OCI-M1 (cell line): ENCODE data around the gene SVIL.
"Not testable (repeated sequence)": the region's sequence is repeated elsewhere in the genome, so short reads cannot be mapped to it uniquely, and the experiment has no call there.

ENCODE experiments used
- DNase-seq: peaks from one replicate; lab custom pipeline; 2025; lab: John Stamatoyannopoulos, UW

SVIL gene

DNA sequence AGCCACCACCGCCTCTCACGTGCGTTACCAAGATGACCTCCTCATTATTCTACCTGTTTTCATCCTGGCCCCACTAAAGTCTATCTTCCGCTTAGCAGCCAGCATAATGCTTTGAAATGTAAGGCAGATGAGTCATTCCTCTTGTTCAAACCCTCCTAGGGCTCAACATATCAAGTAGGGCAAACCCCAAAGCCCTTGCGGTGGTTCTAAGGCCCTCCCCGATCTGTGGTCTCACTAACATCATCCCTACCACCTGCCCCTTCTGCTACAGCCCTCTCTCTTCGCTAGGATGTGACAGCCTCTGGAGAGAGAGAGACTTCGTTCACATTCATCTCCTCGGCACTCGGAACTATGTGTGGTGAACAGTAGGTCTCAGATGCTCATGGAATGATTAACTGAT lies 94.8 kb downstream of the SVIL start:
- no peak for DNase-seq

DNA sequence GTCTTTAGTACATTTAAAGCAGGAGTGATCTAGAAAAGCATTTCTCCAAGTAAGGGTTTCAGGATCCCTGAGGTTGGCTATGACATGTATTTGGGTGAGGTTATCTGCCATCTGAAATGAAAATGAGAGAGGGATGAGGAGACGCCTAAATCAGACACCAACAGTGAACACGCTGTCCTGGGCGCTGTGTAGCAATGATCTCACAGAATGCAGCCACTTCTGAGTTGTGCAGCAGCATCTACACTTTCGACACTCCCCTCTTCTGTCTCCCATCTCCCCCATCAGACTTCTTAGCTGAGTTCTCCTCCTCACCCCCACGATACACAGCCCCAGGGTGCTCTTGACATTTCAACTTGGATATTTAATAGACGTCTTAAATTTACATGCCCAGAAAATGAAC lies 95.4 kb downstream of the SVIL start:
- no peak for DNase-seq

DNA sequence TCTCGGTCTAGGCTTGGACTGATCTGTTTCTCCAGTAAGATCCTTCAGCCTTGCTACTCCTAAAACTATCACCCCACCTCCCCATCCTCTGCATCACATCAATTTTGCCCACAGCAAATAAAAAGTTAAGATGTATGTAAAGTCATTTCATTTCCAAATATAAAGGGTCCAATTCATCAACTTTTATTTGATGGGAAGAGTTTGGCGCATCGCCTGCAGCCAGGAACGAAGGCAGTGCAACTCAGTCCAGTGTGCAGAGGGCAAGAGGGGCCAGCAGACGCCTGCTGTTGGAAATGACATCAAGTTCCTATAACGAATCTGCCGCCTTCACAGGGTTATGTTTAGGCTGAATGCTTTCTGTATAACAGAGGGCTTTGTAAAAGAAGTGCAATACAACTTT lies 97.0 kb downstream of the SVIL start:
- DNase-seq, result no peak

DNA sequence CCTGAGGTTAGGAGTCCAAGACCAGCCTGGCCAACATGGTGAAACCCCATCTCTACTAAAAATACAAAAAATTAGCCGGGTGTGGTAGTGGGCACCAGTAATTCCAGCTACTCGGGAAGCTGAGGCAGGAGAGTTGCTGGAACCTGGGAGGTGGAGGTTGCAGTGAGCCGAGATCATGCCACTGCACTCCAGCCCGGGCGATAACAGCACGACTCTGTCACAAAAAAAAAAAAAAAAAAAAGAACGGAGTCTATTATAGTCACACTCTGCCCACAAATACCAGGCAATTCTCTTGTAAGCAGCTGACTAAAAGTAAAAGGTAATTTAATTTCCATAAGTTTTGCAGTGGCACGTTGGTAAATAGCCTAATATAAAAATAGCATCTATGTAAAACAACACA lies 98.1 kb downstream of the SVIL start:
- DNase-seq, result not testable (repeated sequence)

DNA sequence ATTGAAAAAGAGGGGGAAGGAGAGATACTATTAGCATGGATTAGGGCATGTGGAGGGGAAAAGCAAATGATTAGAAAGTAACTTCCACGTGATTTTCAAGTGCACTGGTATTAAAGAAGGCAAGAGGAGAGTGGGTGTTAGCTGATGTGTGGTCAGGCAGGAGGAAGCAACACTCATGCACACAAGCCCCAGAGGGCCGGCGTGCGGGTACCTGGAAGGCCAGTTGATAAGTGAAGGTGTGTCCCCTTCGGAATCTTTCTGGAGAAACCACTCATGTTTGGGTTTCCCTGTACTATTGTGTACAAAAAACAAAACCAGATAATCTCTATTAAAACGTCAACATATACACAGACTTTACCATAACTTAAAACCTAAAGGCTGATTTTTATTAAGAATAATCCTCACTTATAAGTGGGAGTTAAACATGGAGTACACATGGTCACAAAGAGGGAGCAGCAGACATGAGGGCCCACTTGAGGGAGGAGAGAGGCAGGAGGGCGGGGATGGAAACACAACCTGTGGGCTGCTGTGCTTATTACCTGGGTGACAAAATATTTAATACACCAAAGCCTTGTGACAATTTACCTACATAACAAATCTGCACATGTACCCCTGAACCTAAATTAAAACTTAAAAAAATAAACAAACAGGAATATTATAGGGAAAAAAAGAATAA lies 98.9 kb downstream of the SVIL start:
- DNase-seq, result no peak

DNA sequence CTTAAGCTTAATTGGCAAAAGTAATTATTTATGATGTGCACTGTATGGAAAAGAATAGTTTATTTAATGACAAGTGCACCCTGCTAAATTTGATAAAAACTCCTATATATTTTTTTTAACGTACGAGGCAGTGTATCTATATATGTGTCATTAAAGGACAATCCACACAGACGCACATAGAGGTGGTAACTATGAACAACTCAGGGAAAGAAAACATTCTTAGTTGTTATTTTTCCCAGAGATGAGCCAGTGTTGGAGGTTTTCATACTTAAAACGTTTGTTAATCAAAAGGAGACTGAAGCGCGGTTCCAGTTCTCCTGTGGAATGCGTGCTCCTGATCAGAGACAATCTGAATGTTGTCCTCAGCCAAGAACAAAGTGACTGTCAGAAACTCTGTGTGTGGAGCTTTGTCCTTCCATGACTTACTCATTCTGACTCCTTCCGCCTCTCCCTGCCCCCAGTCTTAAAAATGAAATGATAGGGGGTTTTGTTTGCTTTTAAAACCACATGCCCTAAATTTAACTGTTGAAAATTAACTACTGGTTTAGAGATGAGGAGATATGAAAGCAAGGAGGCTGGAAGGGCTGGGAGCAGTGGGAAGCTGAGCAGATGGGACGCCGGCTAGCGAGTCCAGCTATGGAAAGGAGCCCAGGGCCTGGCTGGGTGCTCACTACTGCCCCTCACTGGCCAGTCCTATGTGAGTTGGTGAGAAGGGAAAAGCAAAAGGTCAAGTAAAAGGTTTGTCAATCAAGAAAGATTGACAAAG lies 99.6 kb downstream of the SVIL start:
- peak; percentile 33 for DNase-seq

DNA sequence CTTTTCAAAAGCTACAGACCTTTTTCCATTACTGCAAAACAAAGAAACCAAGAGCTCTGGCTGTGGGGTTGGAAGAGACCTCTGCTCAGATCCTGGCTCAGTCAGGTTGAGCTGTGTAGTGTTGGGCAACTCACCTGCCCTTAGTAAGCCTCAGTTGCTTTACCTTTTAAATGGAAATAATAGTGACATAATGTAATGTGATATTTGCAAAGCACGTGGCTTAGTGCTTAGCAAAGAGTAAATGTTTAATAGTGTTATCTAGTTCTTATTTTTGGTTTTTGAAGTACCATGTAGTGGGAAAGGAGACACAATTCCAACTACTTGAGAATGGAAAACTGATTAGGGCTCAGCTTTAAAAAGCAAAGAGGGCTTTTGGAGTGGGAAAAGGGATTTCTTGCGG lies 100.2 kb downstream of the SVIL start:
- DNase-seq, result no peak

DNA sequence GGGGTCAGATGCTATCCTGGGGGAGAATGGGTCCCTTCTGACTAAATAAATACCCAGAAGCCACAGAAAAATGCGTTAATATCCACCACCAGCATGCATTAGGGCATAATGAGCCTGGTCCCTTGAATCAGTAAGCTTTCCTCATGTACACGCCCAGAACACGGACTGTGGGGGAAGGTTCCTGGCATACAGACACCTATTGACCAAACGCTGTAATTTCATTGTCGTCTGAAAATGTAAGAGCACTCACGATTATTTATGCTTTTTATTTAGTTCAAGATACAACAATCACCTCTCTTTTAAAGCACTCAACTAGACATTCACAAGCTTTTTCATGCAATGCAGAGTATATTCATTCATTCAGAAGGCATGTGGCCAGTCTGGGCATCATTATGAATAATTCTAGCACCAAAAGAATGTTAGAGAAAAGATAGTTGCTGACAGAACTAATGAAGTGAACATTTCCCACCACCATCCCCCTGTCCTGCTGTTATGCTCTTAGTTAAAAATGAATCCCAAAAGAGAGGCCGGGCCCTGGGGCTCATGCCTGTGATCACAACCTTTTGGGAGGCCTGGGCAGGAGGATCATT lies 101.0 kb downstream of the SVIL start:
- DNase-seq, result no peak

DNA sequence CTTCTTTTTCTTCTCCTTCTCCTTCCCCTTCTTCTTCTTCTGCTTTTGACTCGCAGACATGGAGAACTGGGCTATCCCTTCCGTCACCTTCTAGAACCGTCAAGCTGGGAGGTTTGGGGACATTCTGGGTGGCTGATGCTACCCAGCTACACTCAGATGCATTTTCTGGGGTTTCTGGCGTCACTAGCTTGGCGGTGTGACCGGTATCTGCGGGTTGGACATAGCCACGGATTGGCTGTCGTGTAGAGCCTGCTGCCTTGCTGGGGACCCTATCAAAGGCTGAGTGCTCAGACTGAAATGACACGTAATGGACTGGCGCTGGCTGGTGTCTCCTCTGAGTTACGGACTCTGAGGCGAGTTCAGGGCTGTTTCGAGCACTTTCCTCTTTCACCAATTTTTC lies 101.7 kb downstream of the SVIL start:
- no peak for DNase-seq

DNA sequence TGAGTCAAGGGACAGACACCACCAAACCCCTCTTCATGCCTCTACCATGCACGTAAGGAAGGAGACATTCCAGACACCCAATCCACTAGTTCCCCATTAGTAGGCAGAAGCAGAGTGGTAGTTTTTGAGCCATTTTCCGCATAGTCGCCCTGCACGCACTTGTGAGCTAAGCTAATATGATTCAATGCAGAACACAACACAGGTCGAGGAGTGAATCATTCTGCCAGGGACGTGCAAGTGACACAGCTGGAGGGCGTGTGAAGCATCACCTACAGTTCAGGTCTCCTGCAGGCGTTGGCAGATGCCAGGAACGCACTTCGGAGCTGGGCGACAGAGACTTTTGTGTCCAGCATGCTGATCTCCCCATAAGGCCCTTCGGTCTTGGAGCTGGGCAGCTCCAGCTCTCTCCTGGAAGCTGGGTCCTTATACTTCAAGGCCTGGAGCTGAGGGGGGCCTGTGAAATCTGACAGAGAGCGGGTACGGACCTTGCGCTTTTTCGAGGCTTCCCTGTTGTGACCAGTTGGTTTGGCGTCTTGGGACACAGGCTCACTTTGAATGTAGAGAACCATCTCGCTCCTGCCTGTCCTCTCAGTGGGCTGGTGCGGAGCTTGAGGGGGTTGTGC lies 102.4 kb downstream of the SVIL start:
- DNase-seq, result no peak

DNA sequence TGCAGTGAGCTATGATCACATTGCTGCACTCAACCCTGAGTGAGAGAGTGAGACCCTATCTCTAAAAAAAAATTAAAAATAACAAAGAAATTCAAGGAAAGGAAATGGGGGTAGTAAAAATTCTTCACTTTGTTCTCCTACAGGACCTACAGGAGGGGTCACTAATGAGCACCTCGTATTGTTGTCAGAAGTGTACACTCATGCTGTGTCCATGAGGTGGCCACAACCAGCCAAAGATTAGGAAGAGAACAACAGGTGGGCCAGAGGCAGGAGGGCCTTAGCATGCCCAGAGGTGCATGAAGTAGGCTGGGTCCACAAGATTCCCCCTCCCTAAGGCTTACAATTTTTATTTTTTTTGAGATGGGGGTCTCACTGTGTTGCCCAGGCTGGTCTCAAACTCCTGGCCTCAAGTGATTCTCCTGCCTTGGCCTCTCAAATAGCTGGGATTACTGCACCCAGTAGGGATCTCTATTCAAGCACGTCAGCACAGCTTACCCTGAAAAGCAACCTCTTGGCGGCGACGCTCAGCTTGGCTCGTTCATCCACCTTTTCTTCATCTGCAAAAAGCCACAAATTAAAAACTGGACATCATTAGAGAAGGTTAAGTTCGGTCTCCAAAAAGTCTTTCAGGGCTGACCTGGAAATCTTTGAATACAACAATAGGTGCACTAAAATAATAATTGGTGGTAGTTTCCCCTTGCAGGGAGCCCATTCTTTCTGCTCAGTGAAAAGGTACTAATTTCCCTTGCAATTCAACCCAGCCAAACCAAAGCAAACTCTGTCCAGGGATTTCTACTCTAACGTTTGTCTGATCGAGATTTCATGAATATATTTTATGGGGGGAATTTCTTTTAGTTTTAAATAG lies 104.4 kb downstream of the SVIL start:
- DNase-seq, result no peak

DNA sequence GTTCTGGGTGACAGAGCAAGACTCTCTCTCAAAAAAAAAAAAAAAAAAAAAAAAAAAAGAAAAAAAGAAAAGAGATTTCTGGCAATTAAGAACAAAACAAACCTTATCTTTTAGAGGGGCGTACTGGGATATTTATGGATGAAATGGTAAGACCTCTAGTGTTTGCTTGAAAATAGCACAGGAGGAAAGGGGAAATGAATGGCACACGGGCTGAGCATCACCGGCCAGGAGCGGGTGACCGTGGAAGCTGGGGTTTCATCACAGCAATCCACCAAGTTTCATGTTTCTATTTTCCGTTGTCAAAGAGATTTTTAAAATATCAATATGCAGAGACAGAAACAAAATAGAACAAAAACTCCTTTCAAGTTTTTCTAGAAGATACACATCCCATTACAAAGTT lies 105.6 kb downstream of the SVIL start:
- DNase-seq, result no peak

DNA sequence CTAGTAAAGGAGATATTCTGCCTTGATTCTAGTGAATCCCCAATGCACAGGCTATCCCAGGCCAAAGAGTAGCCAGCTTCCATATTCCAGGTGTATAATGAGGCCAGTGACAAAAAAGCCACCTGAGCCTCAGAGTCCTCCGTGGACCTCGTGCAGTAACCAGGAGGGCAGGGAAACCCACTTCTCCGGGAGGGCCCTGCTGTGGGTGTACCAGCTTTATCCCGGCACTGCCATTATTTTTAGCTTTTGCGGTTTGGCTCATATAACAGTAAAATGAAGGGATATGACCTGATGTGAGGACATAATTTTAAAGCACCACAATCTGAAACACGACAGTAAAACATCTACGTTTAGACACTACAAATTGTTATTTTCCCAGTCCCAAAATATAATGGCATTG lies 109.0 kb downstream of the SVIL start:
- DNase-seq, result no peak

DNA sequence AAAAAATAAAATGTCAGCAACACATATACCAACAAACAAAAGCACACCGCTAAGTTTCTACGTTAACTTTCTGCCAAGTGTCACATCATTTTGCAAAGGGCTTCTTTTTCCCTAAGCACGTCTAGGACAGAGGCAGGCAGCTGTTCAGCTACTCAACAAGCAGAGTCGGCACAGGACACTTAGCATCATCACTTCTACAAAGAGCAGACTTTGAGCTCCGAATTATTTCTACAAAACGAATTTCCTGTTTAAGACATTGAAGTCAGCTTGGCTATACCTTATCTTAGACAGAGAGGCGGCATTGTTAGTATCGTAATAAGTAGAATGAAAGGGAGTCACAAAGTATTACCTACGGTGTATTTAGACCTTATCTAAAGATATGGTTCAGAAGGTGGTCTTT lies 110.1 kb downstream of the SVIL start:
- no peak for DNase-seq

DNA sequence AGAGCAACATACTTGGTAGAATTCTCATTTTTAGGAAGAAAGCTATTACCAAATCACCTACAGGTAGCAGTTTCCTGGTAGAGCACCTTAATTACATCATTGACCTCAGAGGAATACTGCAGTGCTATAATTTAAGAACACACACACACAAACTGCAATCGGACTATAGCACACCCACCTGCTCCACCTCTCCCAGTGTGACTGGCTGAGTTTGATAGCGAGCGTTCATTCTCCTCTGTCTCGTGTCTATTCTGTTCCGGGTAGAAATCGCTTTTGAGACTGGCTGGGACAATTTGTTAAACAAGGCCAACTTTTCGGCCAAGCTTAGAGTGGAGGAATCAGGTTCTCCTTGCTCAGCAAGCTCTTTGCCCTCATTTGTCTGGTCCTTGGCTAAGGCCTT lies 110.5 kb downstream of the SVIL start:
- no peak for DNase-seq

DNA sequence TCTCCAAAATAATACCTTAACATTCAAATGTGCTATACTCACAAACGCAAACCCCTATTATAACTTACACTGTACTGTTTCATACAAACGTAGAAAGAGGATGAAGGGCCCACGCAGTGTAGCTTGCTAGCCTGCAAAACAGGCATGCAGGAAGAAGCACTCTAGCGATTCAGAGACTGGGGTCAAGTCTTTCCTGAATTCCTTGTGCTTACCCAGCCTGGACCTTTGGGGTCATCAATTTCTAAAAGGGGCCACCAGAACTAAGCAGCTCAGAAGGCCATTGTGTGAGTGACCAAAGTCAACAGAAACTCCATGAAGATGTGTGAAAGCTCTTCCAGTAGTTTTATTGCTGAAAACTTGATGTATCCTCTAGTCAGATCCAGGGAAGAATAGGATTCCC lies 111.9 kb downstream of the SVIL start:
- DNase-seq, result no peak

DNA sequence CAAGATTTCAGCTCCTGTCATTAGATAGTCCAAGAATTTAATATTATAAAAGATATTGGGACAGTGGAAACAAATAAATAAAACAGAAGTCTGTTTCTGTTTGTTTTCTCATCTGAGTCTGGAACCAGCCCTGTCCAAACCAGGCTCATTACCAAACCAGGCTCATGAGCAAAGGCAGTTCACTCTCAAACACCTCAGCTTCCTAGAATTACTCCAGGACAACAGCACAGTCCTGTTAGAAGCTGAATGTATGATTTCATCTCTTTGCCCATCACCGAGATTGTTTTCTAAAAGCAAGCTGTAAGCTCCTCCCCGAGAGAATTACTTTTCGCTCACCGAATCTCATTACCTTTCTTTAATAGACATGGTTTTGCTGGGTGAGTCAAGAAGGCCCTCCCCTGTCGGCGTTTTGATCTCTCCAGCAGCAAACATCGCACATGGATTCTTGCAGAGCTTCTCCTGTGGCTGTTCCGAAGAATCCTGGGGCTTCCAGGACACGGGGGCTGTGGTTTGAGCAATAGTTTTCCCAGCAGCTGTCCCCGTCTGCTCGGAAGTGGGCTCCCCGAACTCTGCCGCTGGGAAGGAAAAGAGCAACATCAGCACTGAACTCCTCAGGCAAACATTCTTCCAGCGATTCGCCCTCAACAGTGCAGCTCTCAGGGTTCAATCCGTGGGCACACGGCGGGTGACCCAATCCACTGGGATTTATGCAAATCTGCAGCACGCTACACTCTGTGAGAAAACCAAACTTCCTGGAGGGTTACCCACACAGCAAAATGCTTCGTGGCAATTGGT lies 112.5 kb downstream of the SVIL start:
- DNase-seq, result no peak

DNA sequence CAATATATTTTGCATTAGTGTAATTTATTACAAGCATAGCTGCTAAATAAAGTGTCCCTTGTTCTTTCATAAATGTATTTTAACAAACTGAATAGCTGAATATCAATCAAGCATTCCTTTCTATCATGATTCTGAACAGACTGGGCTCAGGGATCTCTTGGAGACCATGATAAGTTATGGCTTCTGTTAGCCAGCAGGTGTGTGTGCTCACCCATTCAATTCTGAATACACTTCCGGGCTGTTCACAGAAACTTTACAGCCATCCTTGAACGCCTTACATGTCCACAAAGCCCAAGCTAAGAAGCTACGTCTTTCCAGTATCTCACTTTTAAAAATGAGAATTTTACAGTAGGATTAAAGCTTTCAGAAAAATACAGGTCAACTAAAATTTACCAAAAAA lies 115.1 kb downstream of the SVIL start:
- DNase-seq, result no peak

DNA sequence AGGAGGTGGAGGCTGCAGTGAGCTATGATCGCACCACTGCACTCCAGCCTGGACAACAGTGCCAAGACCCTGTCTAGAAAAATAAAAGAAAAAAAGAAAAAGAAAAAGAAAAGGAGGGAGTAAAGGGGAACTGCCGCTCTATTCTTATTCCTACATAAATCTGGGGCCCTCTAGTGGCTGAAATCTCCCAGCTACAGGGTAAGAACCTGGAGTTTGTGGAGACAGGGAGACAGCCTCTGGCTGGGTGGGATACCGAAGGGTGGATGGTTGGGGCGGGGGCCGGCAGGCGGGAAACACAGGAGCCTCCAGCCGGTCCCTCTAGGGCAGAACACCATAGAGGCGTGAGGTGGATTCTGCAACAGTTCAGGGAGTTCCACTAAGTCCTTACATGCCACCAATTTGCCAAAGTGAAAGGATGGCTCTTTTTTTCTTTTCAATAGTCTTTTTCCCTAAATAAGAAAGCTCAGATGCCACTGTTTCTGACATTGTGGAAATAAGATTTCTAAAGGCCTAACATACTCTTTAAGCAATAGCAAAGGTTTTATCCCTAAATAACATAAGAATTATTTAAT lies 117.3 kb downstream of the SVIL start:
- DNase-seq, result peak; percentile 57

DNA sequence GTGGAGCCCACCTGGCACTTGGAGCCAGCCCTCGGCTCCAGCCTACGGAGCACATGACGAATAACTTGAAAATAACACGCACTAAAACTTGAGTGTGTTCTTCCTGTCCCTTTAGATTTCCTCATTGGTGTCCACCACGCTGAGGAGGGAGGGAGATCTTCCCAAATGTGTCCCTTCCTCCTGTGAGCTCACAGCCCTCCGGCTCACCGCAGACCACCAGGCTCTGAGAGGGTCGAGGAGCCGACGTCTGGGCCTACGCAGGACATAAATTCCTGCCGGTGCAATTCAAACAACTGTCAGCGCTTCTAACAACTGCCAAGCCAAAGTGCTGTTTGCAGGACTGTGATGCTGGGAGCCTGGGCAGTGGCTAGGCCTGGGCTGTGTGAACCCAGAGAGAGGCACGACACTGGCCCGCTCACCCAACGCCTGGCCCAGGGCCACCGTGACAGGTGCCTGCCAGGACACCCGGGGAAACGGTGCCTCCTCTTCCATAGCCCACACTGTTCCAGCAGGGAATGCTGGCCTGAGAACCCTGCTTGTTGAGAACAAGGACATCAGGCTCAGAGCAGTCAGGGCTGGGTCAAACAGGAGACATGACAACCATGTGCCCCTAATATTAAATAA lies 118.3 kb downstream of the SVIL start:
- not testable (repeated sequence) for DNase-seq
